Fibroblast of skin of right biceps (primary cell): Measurements from ENCODE around the gene CRISP1.
A peak's percentile ranks its signal among the peaks of the same experiment; 100 is the strongest.
"Not testable (repeated sequence)": the region's sequence is repeated elsewhere in the genome, so short reads cannot be mapped to it uniquely, and the experiment has no call there.

ENCODE experiments used
- DNase-seq: peaks from one replicate; pipeline ENCODE4 v3.0.0-alpha.2; 2013

CRISP1 gene

DNA sequence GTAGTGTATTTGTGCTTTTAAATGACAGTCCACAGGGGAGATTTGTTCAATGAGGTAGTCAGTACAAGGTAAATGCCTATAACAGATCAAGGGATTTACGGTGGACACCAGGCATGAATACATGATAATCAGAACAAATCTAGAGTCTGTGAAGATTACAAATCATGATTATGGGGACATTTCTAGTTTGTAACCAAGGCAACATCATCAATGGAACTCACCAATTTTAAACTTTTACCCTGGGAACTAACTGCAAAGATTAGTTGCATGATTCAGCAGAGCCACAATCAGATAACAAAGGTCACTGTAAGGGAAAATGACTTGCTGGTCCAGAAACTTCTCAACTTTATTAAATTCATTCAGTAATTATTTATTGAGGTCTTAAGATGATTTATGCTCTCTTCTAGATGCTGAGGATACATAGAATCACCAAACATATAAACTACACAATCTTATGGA is at the start of gene CRISP1:
TSS of gene CRISP1 (minus strand) at position 51 of the 459 bp plus-strand sequence. CDS start 9,135 bp downstream, outside the sequence.
- DNase-seq = no peak

GRCh38 chr6:49915035-49915434 is 48.7 kb upstream of the CRISP1 start:
- no peak for DNase-seq

DNA sequence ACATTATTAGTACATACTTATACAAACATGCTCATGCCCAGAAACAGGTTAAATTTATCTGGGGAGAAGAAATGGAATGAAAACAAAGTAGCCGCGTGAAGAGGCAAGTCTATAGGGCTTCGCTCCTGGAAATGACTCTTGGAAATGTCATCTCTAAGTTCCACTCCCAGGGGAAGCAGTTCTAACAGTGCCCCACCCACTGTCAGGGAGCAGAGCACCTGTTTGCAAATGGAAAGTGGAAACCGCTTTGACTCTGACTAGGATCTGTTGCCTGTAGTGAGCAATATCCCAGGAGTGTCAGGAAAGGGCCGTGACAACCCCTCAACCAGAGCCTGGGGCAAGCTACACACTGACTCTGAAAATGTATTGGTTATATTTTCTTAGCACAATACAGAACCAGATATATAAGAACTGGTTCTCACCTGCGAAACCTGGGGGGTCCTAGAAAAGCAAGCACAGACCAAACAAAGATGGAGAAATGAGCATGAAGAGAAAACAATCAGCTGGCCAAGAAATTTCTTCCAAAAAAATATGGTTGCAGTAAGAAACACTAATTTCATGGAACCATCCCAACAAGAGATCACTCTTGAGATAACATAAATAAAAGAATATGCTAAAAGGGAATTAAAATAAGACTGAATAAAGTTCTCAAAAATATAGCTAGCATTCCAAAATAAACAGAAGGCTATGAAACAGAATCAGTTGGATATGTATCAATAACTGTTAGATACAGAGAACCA is 47.5 kb upstream of the CRISP1 start:
- DNase-seq = no peak

- no peak for DNase-seq
Measured at GRCh38 chr6:49912196-49912595, 45.9 kb upstream of the CRISP1 start.

DNA sequence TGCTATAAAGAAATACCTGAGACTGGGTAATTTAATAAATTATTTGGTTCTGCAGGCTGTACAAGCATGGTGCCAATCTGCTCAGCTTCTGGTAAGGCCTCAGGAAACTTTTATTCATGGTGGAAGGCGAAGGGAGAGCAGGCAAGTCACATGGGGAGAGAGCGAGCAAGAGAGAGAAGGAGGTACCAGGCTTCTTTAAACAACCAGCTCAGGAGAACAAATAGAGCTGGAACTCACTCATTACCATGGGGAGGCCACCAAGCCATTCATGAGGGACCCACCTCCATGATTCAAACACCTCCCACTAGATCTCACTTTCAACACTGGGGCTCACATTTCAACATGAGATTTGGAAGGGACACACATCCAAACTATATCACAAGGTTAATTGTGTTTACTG is 44.9 kb upstream of the CRISP1 start:
- no peak for DNase-seq

GRCh38 chr6:49909563-49909962 is 43.2 kb upstream of the CRISP1 start:
- no peak for DNase-seq

DNA sequence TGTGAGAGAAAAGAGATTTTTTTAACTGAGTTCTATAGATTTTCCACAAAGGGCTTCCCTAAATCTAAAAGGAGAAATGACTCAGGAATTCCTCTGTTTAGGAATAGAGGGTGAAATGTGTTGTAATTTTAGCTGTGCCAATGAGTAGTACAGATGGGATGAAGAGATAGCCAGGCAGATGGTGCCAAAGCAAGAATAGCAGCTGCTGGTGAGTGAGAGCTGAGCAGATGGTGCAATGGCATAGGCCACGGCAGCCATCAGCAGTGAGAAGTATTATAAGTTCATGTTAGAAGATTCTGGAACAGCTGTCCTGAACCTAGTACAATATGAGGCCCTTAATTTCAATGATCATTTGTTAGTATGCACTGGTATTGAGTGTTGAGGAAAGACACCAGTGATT is 40.2 kb upstream of the CRISP1 start:
- DNase-seq = no peak

GRCh38 chr6:49905296-49905695 is 39.0 kb upstream of the CRISP1 start:
- DNase-seq = no peak

DNA sequence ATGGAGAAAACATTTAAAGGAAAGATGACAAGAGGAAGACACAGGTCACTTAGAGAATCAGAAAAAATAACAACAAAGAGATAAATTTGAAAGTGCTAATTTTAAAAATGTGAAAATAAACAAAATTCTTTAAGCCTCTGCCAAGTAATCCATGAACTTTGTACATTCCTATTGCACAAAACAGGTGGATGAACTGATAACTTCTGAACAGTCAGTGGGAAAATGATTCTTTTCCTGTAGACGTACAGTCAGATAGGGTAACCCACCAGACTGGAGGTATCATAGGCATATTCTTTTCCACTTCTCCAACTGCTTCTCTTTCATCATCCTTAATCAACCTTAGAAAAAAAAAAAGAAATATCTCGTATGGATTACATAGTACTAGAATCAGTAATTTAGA is 36.5 kb upstream of the CRISP1 start:
- DNase-seq = no peak

GRCh38 chr6:49898904-49899566 is 32.7 kb upstream of the CRISP1 start:
- DNase-seq = no peak

GRCh38 chr6:49895553-49895952 is 29.2 kb upstream of the CRISP1 start:
- not testable (repeated sequence) for DNase-seq

DNA sequence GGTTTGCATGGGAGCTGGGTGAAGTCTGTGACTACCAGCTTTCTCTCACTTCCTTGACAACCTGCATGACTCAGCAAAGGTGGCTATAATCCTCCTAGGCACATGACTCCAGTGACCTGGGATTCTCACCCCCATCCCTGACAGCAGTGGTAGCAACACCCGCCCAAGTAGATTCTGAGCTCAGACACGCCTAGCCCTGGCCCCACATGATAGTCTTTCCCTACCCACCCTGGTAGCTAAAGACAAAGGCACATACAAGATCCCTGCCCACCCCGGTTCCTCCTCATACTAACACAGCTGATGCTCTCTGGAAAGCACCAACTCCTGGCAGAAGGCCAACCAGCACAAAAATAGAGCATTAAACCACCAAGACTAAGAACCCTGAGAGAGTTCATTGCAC is 25.9 kb upstream of the CRISP1 start:
- no peak for DNase-seq

DNA sequence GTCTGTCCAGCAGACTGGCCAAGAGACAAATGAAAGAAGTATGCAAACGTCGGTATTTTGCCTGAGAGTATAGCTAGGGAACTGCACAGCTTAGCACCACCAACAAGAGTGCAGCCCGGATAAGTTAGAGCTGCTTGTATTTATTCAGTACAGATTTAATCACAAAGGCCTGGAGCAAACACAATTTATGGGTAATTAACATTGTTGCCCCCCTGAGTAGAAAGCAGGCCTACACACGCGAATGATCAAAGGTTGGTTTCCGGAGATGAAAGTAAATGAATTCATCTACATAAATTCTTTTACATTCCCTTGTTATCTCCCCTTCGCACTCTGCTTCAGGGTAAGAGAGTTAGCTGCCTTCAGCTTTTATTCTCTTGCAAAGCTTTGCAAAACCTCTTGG is 24.7 kb upstream of the CRISP1 start:
- no peak for DNase-seq

DNA sequence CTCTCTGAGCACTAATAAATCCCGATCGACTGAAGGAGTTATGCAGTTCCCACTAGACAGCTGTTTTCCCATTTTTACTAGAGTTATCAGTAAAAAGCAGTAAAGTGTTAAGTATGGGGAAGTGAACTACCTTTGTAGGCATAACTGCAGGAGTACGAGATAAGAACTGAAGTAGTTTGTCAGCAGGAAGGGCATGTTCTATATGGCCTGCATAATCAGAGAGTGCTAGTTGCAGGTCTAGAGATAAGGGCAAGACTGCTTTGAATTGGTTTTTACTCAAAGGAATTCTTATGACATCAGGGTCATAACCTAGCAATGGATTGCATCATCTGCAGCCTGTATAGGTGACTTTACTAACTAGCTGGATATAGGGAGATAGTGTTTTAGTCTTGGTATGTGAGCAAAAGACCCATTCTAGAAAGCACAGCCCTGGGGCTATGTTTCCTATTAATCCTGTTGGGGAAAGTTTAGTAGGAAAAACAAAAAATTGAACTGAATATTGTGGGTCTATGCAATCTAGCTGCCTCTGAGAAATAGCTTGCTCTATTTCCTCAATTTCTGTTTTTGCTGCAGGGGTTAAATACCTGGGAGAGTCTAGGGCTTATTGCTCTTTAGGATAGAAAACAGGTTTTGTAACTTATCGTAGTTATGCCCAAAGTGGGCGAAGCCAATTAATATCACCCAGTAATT is 22.6 kb upstream of the CRISP1 start:
- no peak for DNase-seq

DNA sequence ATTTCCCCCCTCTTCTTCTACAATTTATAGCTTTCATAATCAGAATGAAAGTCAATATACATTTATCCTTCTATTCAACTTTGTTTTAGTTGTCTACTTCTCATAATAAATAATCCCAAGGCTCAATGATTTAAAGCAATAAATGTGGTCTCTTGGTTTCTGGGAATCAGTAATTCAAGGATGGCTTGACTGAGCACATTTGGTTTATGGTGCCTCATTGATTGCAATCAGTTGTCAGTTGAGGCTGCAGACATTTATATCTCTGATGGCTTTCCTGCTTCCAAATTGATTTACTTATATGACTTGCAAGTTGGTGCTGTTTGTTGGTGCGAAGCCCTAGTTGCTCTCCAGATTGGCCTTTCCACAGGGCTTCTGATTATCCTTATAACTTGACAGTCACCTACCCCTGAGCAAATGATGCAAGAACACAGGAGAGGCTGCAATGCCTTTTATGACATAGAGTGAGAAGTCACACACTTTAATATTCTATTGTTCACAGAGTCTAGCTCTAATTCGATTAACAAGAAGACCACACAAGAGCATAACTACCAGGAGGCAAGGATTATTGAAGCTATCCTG is 2.7 kb upstream of the CRISP1 start:
- DNase-seq = no peak

- DNase-seq = no peak
Measured at GRCh38 chr6:49856282-49856681, 10.1 kb downstream of the CRISP1 start.

DNA sequence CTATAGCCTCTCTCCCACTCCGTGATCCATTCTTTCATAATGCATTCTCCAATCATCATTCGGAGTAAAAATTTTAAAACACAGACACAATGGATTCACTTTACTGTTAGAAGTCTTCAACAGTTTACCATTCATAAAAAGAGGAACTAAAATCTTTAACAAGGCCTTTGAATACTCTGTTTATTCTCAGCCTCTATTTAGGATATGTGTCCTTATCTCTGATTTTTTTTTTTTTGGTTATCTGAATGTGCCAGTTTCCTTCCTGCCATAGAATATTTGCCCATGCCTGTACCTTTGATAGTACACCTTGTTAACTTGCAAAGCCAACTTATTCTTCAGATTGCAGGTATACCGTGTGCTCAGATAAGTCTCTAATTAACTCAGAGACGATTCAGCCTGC is 11.1 kb downstream of the CRISP1 start:
- no peak for DNase-seq

DNA sequence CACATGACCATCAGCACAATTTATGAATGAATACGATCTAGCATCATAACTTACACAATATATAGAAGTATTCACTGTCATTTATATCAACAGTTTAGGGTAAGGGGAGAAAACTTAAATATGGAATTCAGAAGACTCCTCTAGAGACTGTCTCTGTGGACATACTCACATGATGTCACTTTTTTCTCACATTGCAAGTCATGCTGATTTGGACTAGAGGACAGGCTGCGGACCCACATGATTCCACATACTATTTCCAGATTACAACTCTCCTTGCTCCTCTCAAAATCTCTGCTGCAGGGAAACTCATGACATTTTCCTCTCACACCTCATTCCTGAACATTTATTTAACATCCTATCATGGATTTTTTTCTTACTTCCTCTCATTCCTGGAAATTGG is 13.4 kb downstream of the CRISP1 start:
- DNase-seq = no peak

- peak; percentile 35 for DNase-seq
Measured at GRCh38 chr6:49849213-49849907, 17.0 kb downstream of the CRISP1 start.

DNA sequence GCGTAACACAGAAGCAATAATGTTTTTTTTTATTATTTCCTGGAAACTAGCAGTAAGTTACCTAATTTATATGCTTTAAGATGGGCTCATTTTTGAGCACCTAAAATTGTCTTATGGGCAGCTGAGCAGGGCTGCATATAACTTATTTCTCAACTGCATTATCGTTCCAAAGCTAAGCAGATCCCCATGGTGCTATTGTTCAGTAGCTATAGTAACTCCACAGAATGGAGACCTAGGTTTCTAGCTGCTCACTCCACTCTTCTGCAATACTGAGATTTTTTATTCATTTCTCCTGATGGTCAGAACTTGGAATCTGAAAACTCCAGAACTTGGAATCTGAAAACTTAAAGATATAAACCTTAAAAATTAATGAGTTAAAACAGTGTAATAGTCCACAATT is 18.7 kb downstream of the CRISP1 start:
- DNase-seq = no peak

GRCh38 chr6:49847014-49847413 is 19.3 kb downstream of the CRISP1 start:
- DNase-seq = no peak

- DNase-seq = no peak
Measured at GRCh38 chr6:49841424-49841823, 24.9 kb downstream of the CRISP1 start.

- no peak for DNase-seq
Measured at GRCh38 chr6:49839957-49840356, 26.4 kb downstream of the CRISP1 start.
